ENCODE measurements around the gene TMEM126A. TPM values are rescaled to one million over a fixed set of nuclear protein-coding genes. Genes with fewer than 3 reads are reported as not detected.
"Not testable (repeated sequence)": the region's sequence is repeated elsewhere in the genome, so short reads cannot be mapped to it uniquely, and the experiment has no call there.

The TMEM126A gene
- total RNA-seq, 1 donor from 2014 or later = 18.3 TPM

- DNase-seq (ENCODE audit: low spot score) = no peak
Observed at GRCh38 chr11:85658180-85658579, 10.4 kb downstream of the TMEM126A start.

GRCh38 chr11:85661972-85662664, 14.4 kb downstream of the TMEM126A start:
- DNase-seq (ENCODE audit: low spot score) = no peak

- no peak for DNase-seq (ENCODE audit: low spot score)
Observed at GRCh38 chr11:85663080-85663752, 15.4 kb downstream of the TMEM126A start.

DNA sequence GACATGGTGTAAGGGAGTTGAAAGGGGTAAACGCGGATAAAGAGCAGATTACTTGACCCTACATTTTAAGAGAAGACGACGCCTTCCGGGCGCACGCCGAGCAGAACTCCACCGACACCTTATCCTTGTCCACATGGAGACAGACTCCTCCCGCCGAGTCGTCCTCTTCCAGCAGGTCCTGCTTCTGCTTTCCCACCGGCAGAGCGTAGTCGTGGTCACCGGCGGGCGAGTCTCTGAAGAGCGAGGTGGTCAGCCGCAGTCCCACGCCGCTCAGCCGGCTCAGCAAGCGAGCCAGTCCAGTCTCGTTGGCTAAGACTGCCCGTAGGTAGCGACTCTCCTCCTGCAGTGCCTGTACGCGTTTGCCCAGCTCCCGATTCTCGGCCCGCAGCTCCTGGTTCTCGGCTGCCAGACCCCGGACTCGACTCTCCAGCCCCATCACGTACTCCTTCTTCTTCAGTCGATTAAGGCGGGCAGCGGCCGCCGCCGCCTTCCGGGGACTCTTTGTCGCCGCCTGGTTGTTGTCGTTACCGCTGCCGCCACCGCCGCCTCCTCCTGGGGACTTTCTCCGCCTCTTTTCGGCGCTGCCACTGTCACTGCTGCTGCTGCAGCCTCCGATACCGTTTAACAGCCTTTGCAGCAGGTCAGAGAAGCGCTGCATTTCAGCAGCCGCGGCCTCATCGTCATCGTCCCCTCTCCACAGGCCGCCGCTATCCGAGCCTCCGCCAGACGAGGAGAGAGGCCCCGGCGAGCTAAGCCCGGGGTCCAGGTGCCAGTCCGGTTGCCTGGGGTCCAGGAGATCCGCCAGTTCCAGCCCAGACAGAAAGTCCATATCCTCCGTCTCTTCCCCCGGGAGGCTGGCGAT, 16.2 kb downstream of the TMEM126A start:
- peak; percentile 85 for DNase-seq (ENCODE audit: low spot score)

- DNase-seq (ENCODE audit: low spot score) = peak; percentile 96
Observed at GRCh38 chr11:85664615-85665481, 17.1 kb downstream of the TMEM126A start, which contains the start of gene CREBZF. Gene CREBZF, minus strand, starts transcription at chr11:85665129. Its CDS starts 254 bp downstream, at chr11:85664875.

DNA sequence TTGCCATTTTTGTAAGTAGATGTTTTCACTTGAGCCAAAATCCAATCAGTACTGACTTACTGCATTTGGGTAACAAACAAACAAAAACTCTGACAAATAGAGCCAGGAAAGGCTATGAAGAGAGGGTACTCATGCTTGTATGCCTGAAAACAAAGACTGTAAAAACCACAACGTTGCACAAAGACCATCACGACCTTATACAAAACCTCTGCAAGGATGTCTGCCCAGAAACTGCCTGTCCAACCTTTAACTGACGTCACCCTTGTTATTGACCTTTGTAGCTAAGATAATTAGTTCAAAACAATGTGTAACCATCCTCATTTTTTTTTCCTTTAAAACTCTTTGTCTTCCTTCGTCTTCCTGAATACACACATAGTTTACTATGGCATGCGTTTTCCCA, 18.0 kb downstream of the TMEM126A start:
- no peak for DNase-seq (ENCODE audit: low spot score)

DNA sequence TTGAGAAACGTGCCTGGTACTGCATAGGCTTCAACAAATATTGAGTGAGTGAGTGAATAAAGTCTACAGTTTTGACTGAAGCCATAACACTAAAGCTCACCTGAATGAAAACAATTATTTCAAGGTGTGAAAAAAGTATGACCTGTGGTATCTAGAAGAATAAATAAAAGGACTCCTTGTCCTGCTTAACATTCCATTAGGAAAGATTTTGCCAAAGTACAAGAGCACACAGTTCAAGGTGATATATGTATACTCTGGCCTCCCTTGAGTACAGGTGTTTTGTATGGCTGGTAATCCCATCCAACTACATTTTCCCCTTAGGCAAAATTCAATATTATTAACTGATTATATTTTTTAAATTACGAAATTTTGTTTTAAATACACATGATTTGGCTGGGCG, 18.9 kb downstream of the TMEM126A start:
- DNase-seq (ENCODE audit: low spot score) = no peak

DNA sequence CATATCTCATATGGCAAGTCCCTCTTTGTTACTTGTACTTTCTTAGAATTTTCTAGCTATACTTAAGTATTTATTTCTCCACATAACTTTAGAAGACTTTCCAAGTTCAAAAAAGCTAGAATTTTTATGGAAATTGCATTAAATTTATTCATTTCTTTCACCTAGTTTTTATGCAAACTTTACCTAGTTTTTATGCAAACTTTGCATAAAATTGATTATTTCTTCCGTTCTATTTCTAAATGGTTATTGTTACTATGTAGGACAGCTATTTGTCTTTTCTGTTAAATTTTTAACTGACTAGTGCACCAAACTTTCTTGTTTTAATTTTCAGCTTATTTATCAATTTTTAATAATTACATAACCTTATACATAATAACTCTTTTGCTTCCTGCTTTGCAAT, 20.4 kb downstream of the TMEM126A start:
- no peak for DNase-seq (ENCODE audit: low spot score)

- not testable (repeated sequence) for DNase-seq (ENCODE audit: low spot score)
Observed at GRCh38 chr11:85670949-85671663, 23.3 kb downstream of the TMEM126A start.

GRCh38 chr11:85672105-85672902, 24.5 kb downstream of the TMEM126A start:
- no peak for DNase-seq (ENCODE audit: low spot score)

DNA sequence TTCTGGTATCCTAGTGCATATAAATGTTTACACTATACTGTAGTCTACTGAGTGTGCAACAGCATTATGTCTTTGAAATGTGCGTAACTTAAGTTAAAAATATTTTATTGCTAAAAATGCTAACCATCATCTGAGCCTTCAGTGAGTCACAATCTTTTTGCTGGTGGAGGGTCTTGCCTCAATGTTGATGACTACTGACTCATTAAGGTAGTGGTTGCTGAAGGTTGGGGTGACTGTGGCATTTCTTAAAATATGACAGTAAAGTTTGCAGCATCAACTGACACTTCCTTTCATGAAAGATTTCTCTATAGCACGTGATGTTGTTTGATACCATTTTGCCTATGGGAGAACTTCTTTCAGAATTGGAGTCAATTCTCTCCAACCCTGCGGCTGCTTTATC, 25.6 kb downstream of the TMEM126A start:
- no peak for DNase-seq (ENCODE audit: low spot score)

- DNase-seq (ENCODE audit: low spot score) = no peak
Observed at GRCh38 chr11:85679576-85679975, 31.8 kb downstream of the TMEM126A start.

DNA sequence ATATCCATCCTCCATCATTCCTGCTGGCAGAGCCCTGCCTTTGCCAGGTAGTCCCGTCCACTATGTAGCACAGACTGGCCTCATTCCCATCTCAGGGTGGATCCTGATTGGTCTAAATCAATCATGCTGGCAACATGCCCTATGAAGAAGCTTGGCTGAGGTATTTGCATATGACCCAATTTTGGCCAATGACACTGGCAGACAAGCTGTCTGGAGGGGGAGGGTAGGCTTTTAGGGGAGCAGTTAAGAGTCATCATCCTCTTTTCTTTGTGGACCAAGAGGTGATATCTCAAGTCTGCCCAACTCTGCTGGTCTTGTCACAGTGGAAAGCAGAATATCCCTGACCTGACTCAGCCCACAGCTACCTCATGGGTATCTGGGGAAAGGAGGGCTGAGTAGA, 33.1 kb downstream of the TMEM126A start:
- no peak for DNase-seq (ENCODE audit: low spot score)

GRCh38 chr11:85682330-85683305, 34.9 kb downstream of the TMEM126A start:
- DNase-seq (ENCODE audit: low spot score) = peak; percentile 59

DNA sequence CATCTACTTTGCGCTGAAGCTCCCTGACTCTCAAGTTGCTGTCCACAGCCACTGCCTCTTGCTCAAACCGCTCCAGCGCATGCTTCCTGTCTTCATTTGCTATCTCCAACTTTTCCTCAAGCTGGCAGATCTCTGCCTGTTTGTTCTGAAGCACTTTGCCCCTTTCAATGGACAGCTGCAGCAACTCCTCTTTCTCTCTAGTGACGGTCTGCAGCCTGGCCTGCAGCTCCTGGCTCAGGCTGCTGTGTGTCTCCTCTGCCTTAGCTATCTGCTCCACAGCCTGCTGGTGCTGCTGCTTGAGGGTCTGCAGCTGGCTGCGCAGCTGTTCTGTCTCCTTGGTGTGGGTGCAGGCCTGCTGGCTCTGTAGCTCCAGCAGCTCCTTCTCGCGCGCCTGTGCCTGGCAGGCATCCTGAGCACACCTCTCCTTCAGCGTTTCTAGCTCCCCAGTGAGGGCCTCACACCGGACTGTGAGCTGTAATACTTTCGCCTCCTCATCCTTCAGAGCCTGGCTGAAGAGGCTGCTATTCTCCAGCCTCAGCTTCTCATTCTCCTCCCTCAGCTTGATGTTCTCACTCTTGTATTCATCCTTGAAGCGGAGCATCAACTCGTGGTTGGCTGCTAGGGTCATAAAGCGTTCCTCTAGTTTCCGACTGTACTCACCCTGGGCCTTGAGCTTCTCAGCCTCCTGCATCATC, 37.5 kb downstream of the TMEM126A start:
- peak; percentile 36 for DNase-seq (ENCODE audit: low spot score)

- DNase-seq (ENCODE audit: low spot score) = peak; percentile 55
Observed at GRCh38 chr11:85685820-85686459, 38.2 kb downstream of the TMEM126A start, which contains the start of gene CCDC89. Gene CCDC89, minus strand, starts transcription at chr11:85686195. Its CDS starts 65 bp downstream, at chr11:85686130.

DNA sequence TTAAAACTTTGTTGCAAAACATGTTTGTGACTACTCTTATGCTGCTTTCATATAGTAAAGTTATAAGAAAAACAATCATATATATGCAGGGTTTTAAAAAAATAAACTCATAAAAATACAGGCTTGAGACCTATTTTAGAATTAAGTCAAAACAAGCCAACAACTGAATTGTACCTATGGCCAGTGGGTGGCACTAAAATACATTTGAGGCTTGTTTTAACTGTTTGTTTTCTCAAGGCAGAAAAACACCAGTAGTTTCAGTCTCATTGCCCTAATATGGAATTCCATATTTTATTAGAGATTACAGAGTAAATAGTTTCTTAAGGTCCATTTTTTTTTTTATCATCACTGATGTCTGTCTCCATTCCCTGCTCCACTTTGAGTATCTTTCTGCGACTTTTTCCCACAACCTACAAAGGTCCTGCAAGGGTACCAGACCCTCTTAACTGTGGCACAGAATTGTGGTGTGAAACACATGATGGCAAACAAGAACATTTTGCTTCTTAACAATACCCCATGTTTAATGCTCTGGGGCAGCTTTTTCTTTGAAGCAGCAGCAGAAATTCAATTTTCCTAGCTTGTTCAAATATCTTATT, 46.7 kb downstream of the TMEM126A start:
- no peak for DNase-seq (ENCODE audit: low spot score)
